HG03045 (cell line): Measurements from ENCODE around the gene MZB1.
"Not testable (repeated sequence)": the region's sequence is repeated elsewhere in the genome, so short reads cannot be mapped to it uniquely, and the experiment has no call there.

Experiments used
- ATAC-seq: cut with Tn5 transposase; IDR thresholded peaks from one replicate; pipeline ENCODE4 v1.9.1; 2021; ENCODE audit warnings: mild to moderate bottlenecking, moderate library complexity; ENCODE audit not compliant: unreplicated experiment

The MZB1 gene

DNA sequence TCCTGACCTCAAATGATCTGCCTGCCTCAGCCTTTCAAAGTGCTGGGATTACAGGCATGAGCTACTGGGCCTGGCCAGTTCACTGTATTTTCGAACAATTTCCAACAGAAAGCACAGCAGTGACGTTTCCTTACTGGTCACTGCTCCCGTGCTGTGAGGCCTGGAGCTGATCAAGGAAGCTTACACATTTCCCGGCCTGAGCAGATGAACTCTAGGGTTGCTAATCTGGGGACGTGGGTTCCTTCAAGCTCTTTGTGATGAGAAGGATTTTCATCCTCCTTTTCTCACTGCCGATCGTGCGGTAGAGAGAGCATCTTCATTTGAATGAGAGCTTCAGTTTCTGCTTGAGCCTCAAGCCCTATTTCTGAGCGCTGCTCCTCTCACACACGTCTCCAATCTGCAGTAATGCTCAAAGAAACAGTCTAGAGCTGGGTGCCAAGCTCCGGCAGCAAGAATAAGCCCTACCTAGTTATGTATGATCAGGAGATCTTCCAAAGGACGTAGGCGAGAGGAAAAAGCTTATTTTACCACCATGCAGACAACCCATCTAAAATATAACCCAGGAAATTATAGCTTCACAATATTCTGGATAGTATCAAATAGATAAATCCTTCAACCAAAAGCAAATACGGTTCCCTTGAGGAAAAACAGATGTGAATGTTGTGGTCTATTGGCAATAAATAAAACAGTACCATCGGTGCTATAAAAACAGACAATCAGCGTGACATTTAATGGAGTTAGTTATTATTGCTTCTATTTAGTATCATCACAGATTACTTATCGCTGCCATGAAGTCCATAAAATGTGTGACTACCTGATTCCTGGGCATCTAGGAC lies 21.5 kb upstream of the MZB1 start:
- ATAC-seq: no peak

DNA sequence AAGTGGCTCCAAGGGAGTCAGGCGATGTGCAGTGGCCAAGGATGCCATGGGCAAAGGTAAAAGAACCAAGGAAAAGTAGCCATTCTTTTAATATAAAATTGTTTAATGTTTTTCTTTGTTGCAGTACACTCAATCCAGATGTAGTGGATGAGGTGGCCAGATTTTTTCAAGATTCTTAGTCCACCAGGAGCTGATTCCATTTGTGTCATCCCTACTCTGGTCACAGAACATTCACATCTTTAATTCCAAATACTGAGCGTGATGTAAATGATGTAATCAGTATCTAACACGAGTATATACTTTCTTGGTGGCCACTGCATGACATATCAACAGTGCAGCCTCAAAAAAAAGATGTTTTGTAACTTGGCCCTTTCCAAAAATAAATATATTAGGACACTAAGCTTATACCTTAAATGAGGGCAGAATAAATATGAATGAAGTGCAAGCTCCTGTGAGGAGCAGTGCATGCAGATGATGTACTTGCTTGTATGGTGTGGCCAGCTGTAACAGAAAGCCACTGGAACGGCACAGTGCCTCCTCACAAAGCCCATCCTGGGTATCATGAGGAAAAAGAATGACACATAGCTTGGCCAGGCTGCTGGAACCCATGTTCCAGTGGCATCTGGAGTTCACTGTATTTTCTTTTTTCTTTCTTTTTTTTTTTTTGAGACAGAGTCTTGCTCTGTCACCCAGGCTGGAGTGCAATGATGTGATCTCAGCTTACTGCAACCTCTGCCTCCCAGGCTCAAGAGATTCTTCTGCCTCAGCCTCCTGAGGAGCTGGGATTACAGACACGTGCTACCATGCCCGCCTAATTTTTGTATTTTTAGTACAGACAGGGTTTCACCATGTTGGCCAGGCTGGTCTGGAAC lies 20.6 kb upstream of the MZB1 start:
- ATAC-seq: no peak

DNA sequence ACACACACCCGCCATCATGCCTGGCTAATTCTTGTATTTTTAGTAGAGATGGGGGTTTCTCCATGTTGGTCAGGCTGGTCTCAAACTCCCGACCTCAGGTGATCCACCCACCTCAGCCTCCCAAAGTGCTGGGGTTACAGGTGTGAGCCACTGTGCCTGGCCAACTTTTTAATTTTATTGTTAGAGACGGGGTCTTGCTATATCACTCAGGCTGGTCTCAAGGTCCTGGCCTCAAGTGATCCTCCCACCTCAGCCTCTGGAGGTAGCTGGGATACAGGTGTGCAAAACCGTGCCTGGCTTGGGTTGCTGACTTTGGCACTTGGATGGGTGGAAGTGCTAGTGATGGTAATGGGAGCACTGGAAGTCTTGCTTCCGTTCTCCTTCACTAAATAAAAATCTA lies 19.4 kb upstream of the MZB1 start:
- not testable (repeated sequence) for ATAC-seq

DNA sequence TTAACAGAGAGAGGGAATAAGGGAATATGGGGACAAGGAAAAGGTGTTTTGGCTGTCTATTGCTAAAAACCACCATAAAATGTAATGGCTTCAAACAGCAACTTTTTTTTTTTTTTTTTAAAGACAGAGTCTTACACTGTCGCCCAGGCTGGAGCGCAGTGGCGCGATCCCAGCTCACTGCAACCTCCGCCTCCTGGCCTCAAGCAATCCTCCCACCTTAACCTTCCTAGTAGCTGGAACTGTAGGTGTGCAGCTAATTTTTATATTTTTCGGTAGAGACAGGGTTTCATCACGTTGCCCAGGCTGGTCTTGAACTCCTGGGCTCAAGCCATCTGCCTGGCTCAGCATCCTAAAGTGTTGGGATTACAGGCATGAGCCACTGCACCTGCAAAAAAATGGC lies 18.5 kb upstream of the MZB1 start:
- ATAC-seq: no peak

DNA sequence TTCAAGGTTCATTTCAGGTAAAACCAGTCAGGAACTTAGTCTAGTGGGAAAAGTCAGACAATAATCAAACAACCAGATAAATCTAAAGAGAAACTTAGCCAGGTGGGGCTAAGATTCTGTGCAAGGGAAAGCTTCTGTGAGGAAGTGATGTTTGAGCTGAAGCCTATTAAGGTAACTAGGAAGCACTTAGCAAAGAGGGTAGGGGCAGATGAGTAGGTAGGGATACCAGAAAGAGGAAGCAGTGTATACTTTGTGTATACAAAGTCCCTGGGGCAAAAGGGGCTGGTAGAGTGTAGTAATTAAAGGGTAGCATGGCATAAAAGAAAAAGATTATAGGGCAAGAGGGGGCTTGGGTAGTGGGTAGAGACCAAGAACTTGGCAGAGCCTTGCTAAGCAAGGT lies 17.8 kb upstream of the MZB1 start:
- no peak for ATAC-seq

DNA sequence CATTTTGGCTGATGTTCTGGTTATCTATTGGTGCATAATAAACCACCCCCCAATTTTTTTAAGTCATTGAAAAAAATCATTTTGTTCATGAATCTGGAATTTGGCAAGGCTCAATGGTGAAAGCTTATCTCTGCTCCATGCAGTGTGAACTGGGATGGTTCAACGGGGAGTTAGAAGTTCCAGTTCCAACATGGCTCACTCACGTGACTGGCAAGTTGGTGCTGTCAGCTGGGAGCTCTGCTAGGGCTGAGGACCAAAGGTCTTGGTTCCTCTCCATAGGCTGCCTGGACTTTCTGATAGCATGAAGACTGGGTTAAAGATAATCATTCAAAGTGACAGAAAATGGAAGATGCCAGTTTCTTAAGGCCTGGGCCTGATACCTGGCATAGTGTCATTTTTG lies 17.2 kb upstream of the MZB1 start:
- ATAC-seq: no peak

DNA sequence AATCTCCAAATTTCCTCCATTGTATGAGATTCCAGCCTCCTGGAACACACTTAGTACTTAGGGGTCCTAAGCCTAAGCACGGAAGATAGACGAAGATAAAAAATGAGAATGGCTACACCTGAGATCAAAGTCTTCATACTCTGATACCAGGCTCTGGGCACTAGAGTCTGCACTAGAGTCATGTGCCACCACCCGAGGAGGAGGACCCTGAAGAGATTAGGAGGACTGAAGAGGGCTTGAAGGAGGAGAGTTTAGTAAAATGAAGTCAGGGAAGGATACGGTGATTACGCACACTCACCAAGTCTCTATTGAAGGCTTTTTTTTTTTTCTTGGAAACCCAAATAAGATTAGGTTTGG lies 14.7 kb upstream of the MZB1 start:
- no peak for ATAC-seq

DNA sequence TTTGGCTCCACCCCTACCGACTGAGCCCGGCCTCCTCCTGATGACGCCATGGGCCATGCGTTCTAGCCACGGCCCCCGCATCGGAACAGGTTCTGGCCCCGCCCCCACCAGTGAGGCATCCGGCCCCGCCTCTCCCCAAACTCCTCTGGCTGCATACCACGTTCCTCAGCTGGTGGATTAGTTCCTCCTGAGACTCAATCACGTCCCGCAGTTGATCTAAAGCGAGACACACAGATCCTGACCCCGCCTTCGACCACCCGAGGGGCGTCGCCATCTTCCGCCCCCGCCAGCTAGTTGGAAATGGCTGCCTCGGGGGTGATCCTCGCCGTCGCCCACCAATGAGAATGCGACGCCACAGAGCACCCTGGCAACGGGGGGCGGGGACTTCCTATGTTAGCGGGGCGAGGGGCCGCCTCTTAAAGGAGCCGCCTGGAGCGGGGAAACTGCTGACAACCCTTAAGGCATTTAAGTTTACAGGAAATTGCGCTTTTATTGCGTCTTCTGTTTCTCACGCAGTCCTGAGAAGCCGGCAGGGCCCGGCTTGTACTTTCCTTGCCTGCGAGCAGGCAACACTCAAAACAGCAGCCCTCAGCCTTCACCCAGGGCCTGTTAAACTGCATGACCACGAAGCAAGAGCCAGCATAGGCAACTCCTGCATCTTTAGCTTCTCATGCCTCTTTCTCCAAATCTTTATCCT lies 14.2 kb upstream of the MZB1 start, which contains the start of gene SPATA24:
Gene SPATA24 (minus strand): TSS at position 303 of the 697 bp plus-strand sequence. CDS start 29 bp downstream, at position 274.
- ATAC-seq: peak; percentile 78

DNA sequence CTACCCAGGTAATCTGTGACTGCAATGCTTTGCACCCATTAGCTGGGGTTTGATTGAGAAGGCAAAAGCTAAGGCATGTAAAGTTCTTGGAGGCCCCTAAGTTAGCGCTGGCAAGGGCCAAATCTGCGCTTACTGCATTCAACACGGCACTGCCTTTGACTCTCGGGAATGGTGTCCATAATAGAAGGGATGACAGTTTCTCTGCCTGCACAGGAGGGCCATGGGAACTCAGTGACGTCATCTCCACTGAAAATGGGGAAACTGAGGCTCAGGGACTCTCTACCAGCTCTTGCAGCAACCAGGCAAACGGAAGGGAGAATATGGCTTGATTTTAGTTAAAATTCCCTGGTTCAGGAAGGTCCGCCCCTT lies 13.7 kb upstream of the MZB1 start:
- ATAC-seq: no peak

DNA sequence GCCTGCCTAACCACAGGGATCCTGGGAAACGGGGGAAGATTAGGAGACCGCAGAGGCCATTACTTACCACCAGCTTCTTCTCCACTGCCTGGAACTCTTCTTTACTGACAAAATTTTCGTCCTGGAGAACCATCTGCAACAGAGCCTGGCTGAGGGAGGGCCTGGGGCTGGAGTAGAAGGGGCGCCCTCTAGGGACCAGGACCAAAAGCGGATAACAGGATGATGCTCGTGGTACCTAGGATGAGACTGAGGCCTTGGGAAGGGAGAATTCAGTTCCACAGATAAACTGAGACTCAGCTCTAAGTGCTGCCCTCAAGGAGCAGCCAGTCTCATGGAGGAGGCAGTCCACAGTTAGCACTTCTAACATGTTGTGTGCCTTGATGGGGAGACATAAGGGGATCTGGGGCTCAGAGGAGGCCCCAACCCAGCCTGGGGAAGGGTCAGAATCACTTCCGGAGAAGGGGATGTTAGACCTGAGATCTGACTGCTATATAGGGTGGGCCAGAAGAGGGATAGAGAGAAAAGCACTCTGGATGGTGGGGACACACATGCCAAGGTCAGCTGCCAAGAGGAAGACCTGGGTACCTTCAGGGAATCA lies 12.9 kb upstream of the MZB1 start:
- ATAC-seq: no peak

DNA sequence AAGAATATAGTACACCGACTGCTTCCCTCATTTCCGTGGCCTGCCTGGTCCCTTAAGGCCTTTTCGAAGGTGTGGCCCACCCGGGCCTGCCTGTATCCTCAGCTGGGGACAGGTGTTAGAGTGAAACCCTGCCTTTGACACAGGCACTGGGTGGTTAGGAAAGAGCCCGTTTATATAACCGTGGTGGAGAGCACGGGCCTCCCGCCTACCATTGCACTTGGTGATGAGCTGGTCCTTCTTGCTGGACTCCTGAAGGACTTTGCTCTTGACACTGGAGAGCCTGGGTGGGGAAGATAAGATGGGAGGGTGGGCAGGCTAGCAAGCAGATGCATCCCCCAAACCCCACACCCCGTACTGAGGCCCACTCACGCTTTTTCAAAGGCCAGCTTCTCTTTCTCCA lies 11.8 kb upstream of the MZB1 start:
- no peak for ATAC-seq

DNA sequence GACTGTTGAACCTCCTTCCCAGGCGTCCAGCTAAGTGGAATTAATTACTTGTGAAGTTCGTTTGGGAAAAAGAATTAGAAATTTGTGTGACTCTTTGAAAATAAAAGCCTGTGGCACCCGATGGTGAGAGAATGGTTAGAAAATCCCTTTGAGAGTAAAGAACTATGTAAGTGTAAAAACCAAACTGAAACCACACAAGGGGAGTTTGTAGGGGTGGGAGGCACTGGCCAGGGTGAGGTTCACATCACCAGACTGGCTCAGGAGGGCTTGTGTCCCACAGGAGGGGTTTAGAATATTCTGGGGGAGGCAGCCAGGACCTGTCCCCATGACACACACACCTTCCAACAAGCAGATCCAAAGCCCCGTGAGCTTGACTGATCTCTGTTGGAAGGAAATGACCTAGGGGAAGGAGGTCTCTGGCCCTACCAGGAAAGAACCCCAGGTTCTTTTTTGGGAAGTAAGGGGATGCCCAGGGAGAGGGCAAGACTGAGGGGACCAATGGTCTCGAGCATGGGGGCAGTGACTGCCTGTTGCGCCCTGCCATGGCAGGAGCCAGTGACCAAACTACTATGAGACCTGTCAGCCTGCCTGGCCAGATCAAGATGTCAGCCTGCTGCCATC lies 9.9 kb upstream of the MZB1 start:
- ATAC-seq: peak; percentile 23

DNA sequence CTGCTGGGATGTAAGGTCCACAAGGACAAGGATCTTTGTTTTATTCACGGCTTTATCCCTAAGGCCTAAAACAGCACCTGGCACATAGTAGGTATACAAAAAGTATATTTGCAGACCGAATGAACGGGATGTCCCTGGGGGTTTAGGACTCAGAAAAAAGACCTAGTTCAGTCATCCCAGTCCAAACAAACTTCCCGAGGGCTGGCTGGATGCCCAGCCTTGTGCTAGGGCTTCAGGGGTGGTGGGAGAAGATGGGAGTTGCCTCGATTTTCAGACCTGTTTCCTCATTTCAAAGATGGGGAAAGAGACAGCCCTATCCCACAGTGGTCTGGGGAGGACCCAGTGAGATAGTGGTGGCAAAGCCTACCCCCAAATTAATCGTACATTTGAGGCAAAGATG lies 8.2 kb upstream of the MZB1 start:
- no peak for ATAC-seq

DNA sequence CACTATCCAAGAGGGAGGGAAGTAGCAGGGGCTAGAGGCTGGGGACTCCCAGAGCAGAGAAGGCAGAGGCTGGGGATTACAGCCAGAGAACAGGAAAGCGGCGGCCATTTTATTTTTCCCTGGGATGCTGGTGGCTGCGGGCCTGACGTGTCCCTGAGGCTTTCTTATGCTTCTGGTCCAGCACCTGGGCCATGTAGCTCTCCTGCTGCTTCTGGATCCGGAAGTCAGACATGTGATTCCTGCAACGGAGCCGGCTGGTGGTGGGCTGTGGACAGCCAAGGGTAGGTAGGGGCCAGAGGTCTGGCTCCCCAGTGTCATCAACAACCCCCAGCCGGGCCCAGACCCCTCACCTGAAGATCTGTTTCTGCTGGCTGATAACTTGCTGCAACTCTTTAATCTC lies 7.0 kb upstream of the MZB1 start:
- no peak for ATAC-seq

DNA sequence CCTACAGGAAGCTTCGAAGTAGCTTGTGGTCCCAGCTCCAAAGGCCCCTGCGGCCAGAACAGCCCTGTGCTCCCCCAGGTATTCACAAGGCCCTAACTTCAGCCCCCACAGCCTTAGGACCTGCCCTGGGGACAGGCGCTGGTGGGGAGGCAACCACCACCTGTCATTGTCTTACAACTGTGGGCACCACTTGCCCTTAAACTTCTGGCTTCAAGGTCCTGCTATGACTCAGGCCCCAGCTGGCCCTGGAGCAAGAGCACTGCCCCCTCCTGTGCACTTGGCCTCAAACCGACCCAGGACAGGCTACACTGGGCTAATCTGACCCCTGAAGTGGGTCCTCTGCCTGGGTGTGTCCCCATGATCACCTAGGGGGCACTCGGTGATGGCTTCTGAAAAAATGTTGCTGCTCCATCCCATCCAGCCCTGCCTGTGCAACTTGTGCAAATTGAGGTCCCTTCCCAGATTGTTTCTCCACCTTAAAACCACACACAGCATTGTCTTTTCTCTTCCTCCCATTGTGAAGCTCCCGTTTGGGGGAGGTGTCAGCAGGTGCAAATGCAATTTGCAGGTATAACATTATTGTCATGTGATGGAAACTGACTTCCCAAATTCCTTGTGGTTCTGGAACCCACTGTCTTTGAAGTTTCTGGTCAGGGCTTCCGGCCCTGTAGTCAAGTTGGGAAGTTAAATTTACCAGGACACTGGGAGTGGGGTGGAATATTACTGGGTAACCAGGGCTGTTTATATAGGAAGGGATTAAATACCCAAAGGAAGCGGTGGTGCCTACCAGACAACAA lies 6.3 kb upstream of the MZB1 start:
- ATAC-seq: no peak

DNA sequence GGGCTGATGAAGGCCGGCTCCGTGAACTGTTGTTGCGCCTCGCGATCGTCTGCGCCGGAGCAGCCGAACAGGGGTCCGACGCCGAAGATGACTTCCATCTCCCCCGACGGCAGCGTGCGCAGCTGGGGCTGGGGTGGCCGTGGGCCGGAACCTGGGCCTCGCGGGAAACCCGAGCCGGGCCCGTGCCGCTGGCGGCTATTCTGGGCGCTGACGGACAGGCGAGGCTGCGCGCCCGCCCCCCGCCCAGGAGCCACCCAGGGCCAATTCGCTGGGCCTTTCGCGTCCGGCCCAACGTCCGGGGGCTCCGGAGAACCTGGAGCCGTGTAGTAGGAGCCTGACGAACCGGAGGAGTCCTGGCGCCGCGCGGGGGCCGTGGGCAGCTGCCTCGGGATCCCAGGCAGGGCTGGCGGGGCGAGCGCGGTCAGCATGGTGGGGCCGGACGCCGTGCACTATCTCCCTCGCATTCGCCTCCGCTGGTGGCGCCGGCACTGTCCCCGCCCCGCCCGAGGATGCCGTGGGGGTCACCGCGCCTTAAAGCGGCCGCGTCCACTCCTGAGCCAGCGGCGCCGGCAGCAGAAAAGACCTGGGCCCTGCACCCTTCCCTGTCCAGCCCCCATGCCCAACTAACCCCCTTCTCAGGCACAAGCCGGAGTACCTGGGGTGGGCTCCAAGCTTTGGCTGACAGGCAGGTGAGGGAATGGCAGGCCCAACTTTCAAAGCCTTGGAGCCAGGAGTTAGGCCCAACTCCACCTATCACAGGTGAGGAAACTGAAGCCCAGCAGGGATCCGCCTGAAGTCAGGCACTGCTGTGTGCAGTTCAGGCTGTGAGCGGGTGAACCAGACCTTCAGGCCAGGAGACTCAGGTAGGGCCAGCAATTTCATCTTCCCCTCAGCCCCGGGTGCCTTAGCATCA lies 5.2 kb upstream of the MZB1 start, which contains the start of gene PROB1:
Gene PROB1 (minus strand): TSS at position 451 of the 913 bp plus-strand sequence. CDS start 23 bp downstream, at position 428.
- no peak for ATAC-seq

DNA sequence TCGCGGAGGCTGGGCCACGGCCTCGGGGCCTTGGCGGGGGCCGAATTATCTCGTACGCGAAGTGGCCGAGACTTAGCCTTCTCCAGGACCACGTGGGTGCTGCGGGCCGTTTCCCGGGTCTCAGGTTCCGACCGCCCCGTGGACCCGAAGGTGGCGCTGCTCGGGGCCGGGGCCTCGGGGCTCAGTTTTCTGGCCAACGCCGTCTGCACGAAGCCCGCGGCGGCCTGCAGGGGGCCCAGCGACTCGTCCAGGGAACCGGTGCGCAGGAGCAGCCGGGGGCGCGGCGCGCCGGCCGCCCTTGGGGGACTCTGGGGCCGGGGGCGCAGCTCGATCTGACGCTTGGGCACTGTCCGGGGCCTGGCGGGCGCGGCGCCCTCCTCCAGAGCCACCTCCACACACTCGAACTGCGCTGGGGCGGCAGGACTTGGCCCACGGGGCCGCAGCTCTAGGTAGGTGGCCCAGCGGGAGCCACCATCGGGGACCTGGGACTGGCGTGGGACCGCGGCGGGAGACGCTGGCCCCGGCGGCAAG lies 4.5 kb upstream of the MZB1 start:
- ATAC-seq: no peak

DNA sequence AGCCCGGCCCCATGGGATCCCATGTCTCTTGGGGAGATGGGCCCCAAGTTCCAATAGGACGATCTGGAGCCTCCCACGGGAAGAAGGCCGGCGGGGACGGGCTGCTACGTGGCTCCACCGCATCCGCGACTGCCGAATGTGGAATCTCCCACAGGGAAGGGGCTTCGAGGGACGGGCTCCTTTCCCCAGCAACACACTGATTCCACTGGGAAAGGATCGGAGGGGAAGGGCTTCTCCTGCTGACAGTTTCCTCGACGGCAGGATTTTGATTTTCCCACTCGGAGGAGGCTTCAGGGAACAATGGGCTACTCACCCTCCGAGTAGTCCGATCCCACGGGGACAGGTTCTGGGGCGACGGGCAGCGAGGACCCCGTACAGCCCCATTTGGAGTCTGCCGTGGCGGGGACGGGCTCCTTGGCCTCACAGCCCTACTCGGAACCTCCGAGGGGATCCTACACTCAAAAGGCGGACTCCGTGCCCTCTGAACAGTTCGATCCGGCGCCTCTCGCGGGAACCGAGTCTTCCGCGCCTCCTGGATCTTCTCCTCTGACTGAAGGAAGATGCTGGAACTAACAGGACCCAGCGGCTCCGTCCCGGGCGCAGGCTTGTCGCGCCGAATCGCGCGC lies 3.9 kb upstream of the MZB1 start:
- ATAC-seq: no peak
